HEK293T (cell line): ENCODE data around the gene ARHGAP10.

ENCODE experiments used
- ARNT ChIP-seq: fragments of 450-650 bp; IDR thresholded peaks from 2 replicates; pipeline ENCODE4 v1.6.1; 2017; ENCODE audit warnings: mild to moderate bottlenecking
- BHLHE40 ChIP-seq: fragments of 450-650 bp; IDR thresholded peaks from 2 replicates; pipeline ENCODE4 v1.6.1; 2016; ENCODE audit warnings: mild to moderate bottlenecking, moderate library complexity, borderline replicate concordance
- CTBP1 ChIP-seq: fragments of 450-650 bp; IDR thresholded peaks from 2 replicates; pipeline ENCODE4 v1.6.1; 2016; ENCODE audit warnings: borderline replicate concordance
- ELF4 ChIP-seq: fragments of 450-650 bp; IDR thresholded peaks from 2 replicates; pipeline ENCODE4 v1.6.1; 2017; ENCODE audit warnings: antibody characterized with exemption
- FOXA1 ChIP-seq: fragments of 450-650 bp; IDR thresholded peaks from 2 replicates; pipeline ENCODE4 v1.6.1; 2016; ENCODE audit warnings: mild to moderate bottlenecking
- FOXK2 ChIP-seq: fragments of 450-650 bp; IDR thresholded peaks from 2 replicates; pipeline ENCODE4 v1.6.1; 2016; ENCODE audit warnings: mild to moderate bottlenecking
- FOXM1 ChIP-seq: fragments of 450-650 bp; IDR thresholded peaks from 2 replicates; pipeline ENCODE4 v1.6.1; 2017; ENCODE audit warnings: mild to moderate bottlenecking, borderline replicate concordance
- HDGF ChIP-seq: fragments of 450-650 bp; IDR thresholded peaks from 2 replicates; pipeline ENCODE4 v1.6.1; 2017; ENCODE audit warnings: antibody characterized with exemption, borderline replicate concordance
- L3MBTL2 ChIP-seq: fragments of 450-650 bp; conservative IDR thresholded peaks from 2 replicates; pipeline ENCODE4 v1.6.1; 2016; ENCODE audit warnings: mild to moderate bottlenecking
- SP1 ChIP-seq: fragments of 450-650 bp; IDR thresholded peaks from 2 replicates; pipeline ENCODE4 v1.6.1; 2017
- SUZ12 ChIP-seq: fragments of 450-650 bp; IDR thresholded peaks from 2 replicates; pipeline ENCODE4 v1.6.1; 2016; ENCODE audit warnings: mild to moderate bottlenecking
- TARDBP ChIP-seq: fragments of 450-650 bp; IDR thresholded peaks from 2 replicates; pipeline ENCODE4 v1.6.1; 2016
- ZNF384 ChIP-seq: fragments of 450-650 bp; IDR thresholded peaks from 2 replicates; pipeline ENCODE4 v1.6.1; 2016
- TF ChIP-seq, protein P1 (sequence below): fragments of 450-650 bp; IDR thresholded peaks from 2 replicates; pipeline ENCODE4 v1.6.1; 2016

DNA sequence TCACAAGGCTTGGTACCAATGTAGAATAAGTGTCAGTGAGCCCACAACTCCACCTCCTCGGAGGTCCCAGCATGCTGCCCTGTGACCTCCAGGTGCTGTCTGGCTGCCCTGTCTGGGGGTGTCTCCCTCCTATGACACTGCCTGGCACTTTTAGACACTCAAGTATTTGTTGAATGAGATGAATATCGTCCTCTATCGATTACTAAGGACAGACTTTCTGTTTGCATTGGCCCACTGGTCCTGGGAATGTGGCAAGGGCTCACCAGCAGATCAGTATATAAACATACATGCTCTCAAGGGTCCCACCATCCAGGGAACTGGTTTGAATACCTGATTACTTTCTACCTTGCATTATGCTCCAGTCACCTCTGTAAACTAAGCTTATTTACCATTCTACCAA lies 377.3 kb downstream of the ARHGAP10 start:
- no peak for TF ChIP-seq BHLHE40
- TF ChIP-seq FOXM1: no peak
- no peak for TF ChIP-seq SP1
- TF ChIP-seq HDGF: no peak
- TF ChIP-seq FOXK2: no peak
- TF ChIP-seq ZNF384: no peak
- no peak for TF ChIP-seq ELF4
- no peak for TF ChIP-seq FOXA1
- TF ChIP-seq TARDBP: no peak
- TF ChIP-seq, protein P1, sequence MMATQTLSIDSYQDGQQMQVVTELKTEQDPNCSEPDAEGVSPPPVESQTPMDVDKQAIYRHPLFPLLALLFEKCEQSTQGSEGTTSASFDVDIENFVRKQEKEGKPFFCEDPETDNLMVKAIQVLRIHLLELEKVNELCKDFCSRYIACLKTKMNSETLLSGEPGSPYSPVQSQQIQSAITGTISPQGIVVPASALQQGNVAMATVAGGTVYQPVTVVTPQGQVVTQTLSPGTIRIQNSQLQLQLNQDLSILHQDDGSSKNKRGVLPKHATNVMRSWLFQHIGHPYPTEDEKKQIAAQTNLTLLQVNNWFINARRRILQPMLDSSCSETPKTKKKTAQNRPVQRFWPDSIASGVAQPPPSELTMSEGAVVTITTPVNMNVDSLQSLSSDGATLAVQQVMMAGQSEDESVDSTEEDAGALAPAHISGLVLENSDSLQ: no peak
- no peak for TF ChIP-seq L3MBTL2
- TF ChIP-seq ARNT: no peak
- no peak for TF ChIP-seq SUZ12
- no peak for TF ChIP-seq CTBP1
